WI38 (cell line): ENCODE measurements around the gene CEP57L1.

Experiments used
- H3K4me3 ChIP-seq: 2 replicates; pipeline ENCODE4 v1.5.1; 2011; ENCODE audit warnings: low read depth, mild to moderate bottlenecking, control low read depth, low read length
- CTCF ChIP-seq: IDR thresholded peaks from 2 replicates; pipeline ENCODE4 v1.5.1; 2012; ENCODE audit warnings: low read depth, mild to moderate bottlenecking, control low read depth, low read length

CEP57L1 gene

GRCh38 chr6:109073344-109074132 is 21.8 kb upstream of the CEP57L1 start:
- H3K4me3 ChIP-seq: no peak overlapping the region
- TF ChIP-seq CTCF: peak; percentile 29; the same call in 1 of the 2 replicates

GRCh38 chr6:109074133-109074415 is 21.2 kb upstream of the CEP57L1 start:
- no peak overlapping the region for H3K4me3 ChIP-seq
- no peak for TF ChIP-seq CTCF

- no peak overlapping the region for H3K4me3 ChIP-seq
- TF ChIP-seq CTCF: no peak
Measured at GRCh38 chr6:109075934-109076333, 19.4 kb upstream of the CEP57L1 start.

- H3K4me3 ChIP-seq: no peak overlapping the region
- no peak for TF ChIP-seq CTCF
Measured at GRCh38 chr6:109076377-109076776, 18.9 kb upstream of the CEP57L1 start.

GRCh38 chr6:109079981-109080380 is 15.3 kb upstream of the CEP57L1 start:
- TF ChIP-seq CTCF: no peak
- no peak overlapping the region for H3K4me3 ChIP-seq

- no peak overlapping the region for H3K4me3 ChIP-seq
- no peak for TF ChIP-seq CTCF
Measured at GRCh38 chr6:109081026-109081425, 14.3 kb upstream of the CEP57L1 start.

GRCh38 chr6:109081516-109082187 is 13.7 kb upstream of the CEP57L1 start:
- H3K4me3 ChIP-seq: no peak overlapping the region
- no peak for TF ChIP-seq CTCF
